Esophagus muscularis mucosa (tissue), 3 donors: Measurements from ENCODE around the gene WNT7B.

Experiments
- CTCF ChIP-seq, 3 experiments: fragments of 200-600 bp in 2 of 3; fragments of 450-650 bp in 1 of 3; sonication (generic) in 2 of 3; IDR thresholded peaks; one replicate each; pipeline ENCODE4 v1.5.1; 2017 to 2019; ENCODE audit warnings: antibody characterized with exemption in 3 of 3, mild to moderate bottlenecking in 2 of 3, moderate library complexity in 1 of 3
- POLR2A ChIP-seq: fragments of 450-650 bp; IDR thresholded peaks from one replicate; pipeline ENCODE4 v1.6.1; 2017; ENCODE audit warnings: antibody characterized with exemption, moderate library complexity, mild to moderate bottlenecking, low read depth
- POLR2AphosphoS5 ChIP-seq, 2 donors: sonication (generic); formaldehyde crosslinking; IDR thresholded peaks; one replicate each; pipeline ENCODE4 v1.6.1; 2017; ENCODE audit warnings: antibody characterized with exemption in 2 of 2

- TF ChIP-seq CTCF (IDR thresholded peaks at IDR 0.05) (no peak), POLR2A (no peak), POLR2AphosphoS5 (IDR thresholded peaks at IDR 0.05) (peak; percentile 39 to 62)
These were observed 46.6 kb upstream of the WNT7B start for GRCh38 chr22:46023558-46023981.
